HEK293T (cell line): ENCODE results near the gene ZNF398.

Source experiments
- BHLHE40 ChIP-seq: fragments of 450-650 bp; IDR thresholded peaks from 2 replicates; pipeline ENCODE4 v1.6.1; 2016; ENCODE audit warnings: mild to moderate bottlenecking, moderate library complexity, borderline replicate concordance
- ELF4 ChIP-seq: fragments of 450-650 bp; IDR thresholded peaks from 2 replicates; pipeline ENCODE4 v1.6.1; 2017; ENCODE audit warnings: antibody characterized with exemption
- FOXM1 ChIP-seq: fragments of 450-650 bp; IDR thresholded peaks from 2 replicates; pipeline ENCODE4 v1.6.1; 2017; ENCODE audit warnings: mild to moderate bottlenecking, borderline replicate concordance
- HDGF ChIP-seq: fragments of 450-650 bp; IDR thresholded peaks from 2 replicates; pipeline ENCODE4 v1.6.1; 2017; ENCODE audit warnings: antibody characterized with exemption, borderline replicate concordance
- NFRKB ChIP-seq: fragments of 450-650 bp; IDR thresholded peaks from 2 replicates; pipeline ENCODE4 v1.6.1; 2016; ENCODE audit warnings: mild to moderate bottlenecking, moderate library complexity
- SP1 ChIP-seq: fragments of 450-650 bp; IDR thresholded peaks from 2 replicates; pipeline ENCODE4 v1.6.1; 2017
- SUZ12 ChIP-seq: fragments of 450-650 bp; IDR thresholded peaks from 2 replicates; pipeline ENCODE4 v1.6.1; 2016; ENCODE audit warnings: mild to moderate bottlenecking
- TARDBP ChIP-seq: fragments of 450-650 bp; IDR thresholded peaks from 2 replicates; pipeline ENCODE4 v1.6.1; 2016

DNA sequence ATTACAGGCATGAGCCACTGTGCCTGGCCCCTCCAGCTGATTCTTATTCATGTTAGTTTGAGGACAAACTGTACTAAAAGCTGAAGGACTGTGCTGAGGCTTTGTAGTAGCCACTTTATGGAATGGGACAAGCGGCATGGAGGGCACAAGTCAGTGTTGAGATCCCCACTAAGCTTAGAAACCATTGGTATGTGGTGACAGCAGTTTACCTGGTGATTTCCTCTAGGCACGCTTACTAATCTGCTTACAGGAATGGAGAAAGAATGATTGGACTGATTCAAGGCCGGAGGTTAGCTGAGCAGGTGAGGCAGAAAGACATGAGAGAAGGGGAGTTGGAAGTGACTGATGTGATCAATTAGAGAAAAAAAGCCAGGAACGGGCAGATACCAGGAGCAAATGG, 3.7 kb downstream of the ZNF398 start:
- TF ChIP-seq HDGF (no peak), ELF4 (no peak), SUZ12 (no peak), TARDBP (no peak), SP1 (no peak), FOXM1 (no peak), BHLHE40 (no peak), NFRKB (no peak)
